ENCODE data around the gene RTBDN. TPM values are rescaled to one million over a fixed set of nuclear protein-coding genes. Genes with fewer than 3 reads are reported as not detected.

The RTBDN gene
- total RNA-seq, 1 donor from 2014 or later = not detected

DNA sequence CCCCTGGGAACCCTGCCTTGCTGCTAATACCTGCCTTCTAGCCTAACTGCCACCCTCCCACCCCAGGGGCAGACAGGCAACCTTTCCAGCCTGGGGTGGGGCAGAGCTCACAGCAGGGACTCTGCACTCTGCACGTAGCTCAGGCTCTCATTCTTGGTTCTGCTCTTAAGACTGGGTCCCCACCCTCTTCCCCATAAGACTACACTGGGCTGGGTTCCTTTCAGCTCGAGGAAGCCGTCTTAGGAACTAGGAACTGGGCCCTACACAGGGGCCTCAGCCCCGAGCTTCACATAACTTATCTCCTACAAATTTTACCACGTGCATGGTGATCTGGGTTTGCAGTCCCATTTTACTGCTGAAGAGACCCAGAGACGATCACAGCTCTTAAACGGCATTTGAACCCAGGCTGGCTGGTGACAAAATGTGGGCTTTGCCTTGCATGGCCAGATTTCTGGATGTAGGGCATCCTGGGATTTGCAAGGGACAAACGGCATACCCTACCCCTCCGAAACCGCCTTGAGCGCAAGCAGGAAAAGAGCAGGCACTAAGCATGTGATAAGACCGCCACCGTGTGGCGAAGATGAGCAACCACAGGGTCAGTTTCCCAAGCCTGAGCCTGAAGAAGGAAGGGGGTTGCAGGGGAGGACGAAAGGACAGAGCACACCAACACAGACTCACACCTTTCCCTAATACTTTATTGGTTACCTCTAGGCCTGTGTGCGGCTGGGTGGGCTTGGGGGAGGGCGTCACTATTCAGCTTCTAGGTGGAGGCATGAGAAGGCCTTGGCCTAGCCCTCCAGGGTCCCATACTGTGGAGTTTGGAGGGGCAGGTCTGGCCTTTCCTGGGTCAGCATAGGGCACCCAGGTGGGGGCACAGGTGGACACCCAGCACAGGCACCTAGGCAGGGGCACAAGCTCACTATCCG, 38.0 kb downstream of the RTBDN start:
- Histone ChIP-seq H3K4me1 (peaks cover 18% of the 10 kb centered on the region), H3K4me3 (peak overlapping the region; percentile 8), H3K27ac (peak overlapping the region; percentile 58), H3K27me3 (no peaks in the 10 kb centered on the region), H3K9me3 (no peaks in the 10 kb centered on the region), H3K36me3 (peaks cover 18% of the 10 kb centered on the region)
- ATAC-seq (peak; percentile 46), DNase-seq (peak; percentile 84)
- TF ChIP-seq, protein P1, sequence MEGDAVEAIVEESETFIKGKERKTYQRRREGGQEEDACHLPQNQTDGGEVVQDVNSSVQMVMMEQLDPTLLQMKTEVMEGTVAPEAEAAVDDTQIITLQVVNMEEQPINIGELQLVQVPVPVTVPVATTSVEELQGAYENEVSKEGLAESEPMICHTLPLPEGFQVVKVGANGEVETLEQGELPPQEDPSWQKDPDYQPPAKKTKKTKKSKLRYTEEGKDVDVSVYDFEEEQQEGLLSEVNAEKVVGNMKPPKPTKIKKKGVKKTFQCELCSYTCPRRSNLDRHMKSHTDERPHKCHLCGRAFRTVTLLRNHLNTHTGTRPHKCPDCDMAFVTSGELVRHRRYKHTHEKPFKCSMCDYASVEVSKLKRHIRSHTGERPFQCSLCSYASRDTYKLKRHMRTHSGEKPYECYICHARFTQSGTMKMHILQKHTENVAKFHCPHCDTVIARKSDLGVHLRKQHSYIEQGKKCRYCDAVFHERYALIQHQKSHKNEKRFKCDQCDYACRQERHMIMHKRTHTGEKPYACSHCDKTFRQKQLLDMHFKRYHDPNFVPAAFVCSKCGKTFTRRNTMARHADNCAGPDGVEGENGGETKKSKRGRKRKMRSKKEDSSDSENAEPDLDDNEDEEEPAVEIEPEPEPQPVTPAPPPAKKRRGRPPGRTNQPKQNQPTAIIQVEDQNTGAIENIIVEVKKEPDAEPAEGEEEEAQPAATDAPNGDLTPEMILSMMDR (IDR thresholded peaks at IDR 0.05) = peak; percentile 92
- intact Hi-C loops (cut with DNase I) = loop anchor here (2.0 kb wide), 1 partner anchor 20 kb away; no protein-coding TSS in a partner anchor

DNA sequence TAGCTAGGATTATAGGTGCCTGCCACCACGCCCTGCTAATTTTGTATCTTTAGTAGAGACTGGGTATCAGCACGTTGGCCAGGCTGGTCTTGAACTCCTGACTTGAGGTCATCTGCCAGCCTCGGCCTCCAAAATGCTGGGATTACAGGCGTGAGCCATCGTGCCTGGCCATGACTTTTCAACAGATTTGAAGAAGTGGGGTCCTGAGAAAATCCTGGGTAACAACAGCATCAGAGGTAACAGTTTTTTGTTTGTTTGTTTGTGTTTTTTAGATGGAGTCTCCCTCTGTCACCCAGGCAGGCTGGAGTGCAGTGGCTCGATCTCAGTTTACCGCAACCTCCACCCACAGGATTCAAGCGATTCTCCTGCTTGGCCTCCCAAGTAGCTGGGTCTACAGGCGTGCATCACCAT, 39.4 kb downstream of the RTBDN start:
- no peaks in the 10 kb centered on the region for H3K9me3 ChIP-seq
- H3K36me3 ChIP-seq = peaks cover 14% of the 10 kb centered on the region
- TF ChIP-seq, protein P1 (IDR thresholded peaks at IDR 0.05) = no peak
- intact Hi-C loops (cut with DNase I) = no loop called here
- H3K4me3 ChIP-seq = no peak overlapping the region
- peaks cover 11% of the 10 kb centered on the region for H3K4me1 ChIP-seq
- no peaks in the 10 kb centered on the region for H3K27me3 ChIP-seq
- DNase-seq = no peak
- H3K27ac ChIP-seq = peak overlapping the region; percentile 100
- ATAC-seq = no peak

DNA sequence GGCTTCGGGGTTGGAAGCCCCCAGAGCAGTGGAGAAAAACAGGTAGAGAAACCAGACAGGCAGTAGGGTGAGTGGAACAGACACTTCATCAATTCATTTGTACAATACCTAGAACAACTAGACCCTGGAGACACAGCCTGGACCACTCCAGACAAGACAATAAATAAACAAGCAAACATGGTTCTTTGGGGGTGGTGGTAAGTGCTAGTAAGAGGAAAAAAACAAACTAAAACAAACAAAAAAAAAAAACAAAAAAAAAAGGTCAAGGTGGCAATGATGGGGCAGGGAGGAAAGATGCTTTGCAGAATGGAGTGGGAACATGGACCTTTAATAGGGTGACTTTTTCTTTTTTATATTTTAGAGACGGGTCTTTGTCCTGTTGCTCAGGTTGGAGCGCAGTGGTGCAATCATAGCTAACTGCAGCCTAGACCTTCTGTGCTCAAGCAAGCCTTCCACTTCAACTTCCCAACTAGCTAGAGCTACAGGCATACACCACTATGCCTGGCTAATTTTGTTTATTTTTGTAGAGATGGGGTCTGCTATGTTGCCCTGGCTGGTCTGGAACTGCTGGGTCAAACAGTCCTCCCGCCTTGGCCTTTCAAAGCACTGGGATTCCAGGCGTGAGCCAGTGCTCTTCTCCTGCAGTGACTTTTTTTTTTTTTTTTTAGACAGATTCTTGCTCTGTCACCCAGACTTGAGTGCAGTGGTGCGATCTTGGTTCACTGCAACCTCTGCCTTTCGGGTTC, 40.0 kb downstream of the RTBDN start:
- intact Hi-C loops (cut with DNase I) = no loop called here
- DNase-seq = no peak

DNA sequence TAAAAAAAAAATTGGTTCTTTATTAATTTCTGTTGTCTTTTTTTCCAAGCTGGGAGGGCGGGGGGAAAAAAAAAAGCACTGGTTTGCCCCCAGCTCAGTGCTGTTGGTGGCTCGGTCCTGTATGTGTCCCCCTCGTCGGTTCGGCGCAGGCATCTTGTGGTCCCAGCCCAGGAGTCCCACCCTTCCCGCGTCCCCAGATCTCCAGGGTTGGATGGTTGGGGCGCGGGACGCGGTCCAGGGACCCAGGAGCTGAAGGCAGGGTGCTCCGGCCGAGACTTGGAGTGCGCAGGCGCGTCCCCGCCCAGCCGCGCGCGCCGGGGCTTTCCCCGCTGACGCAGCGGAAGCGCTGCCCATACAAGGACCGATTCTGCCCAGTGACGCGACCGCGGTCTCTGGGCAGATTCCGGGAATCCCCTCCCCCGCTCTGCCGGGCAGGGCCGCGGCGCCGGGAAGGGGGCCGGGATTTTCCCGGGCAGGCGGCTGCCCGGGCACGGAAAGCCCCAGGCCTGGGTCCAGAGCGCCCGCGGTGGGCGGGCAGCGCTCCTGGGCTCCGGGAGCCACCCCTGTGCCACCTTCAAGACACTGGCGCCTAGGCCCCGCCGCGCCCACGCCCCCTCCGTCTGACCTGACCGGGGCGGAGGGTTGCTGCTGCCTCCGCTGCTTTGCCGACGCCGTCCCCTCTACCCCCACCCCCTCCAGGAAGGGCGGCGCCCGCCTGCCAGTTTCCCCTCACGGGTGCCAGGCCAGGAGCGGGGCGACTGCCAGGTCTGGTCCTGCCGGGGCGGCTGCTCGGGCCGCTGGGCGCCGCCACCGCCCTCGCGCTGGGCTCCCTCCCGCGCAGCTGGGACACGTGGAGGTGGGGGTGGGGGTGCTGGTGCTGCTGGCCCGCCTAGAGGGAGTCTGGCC, 40.8 kb downstream of the RTBDN start:
- ATAC-seq (peak; percentile 55), DNase-seq (peak; percentile 98)
- Histone ChIP-seq H3K27me3 (no peaks in the 10 kb centered on the region), H3K4me3 (peak overlapping the region; percentile 88), H3K27ac (peak overlapping the region; percentile 100), H3K4me1 (peaks cover 20% of the 10 kb centered on the region), H3K9me3 (no peaks in the 10 kb centered on the region), H3K36me3 (peaks cover 2% of the 10 kb centered on the region)
- intact Hi-C loops (cut with DNase I) = no loop called here
- TF ChIP-seq, protein P1 (IDR thresholded peaks at IDR 0.05) = no peak

More for the DNA sequence above, 40.0 kb downstream of the RTBDN start:
- H3K4me3 ChIP-seq = peak overlapping the region; percentile 88
- TF ChIP-seq, protein P1 (IDR thresholded peaks at IDR 0.05) = no peak
- peaks cover 10% of the 10 kb centered on the region for H3K36me3 ChIP-seq
- ATAC-seq = no peak
- H3K9me3 ChIP-seq = no peaks in the 10 kb centered on the region
- peak overlapping the region; percentile 100 for H3K27ac ChIP-seq
- H3K27me3 ChIP-seq = no peaks in the 10 kb centered on the region
- H3K4me1 ChIP-seq = peaks cover 12% of the 10 kb centered on the region

DNA sequence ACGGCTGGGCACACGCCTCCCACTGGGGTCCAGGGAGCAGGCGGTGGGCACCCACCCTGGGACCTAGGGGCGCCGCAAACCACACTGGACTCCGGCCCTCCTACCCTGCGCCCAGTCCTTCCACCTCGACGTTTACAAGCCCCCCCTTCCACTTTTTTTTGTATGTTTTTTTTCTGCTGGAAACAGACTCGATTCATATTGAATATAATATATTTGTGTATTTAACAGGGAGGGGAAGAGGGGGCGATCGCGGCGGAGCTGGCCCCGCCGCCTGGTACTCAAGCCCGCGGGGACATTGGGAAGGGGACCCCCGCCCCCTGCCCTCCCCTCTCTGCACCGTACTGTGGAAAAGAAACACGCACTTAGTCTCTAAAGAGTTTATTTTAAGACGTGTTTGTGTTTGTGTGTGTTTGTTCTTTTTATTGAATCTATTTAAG, 41.5 kb downstream of the RTBDN start:
- intact Hi-C loops (cut with DNase I) = no loop called here
- no peaks in the 10 kb centered on the region for H3K36me3 ChIP-seq
- no peaks in the 10 kb centered on the region for H3K27me3 ChIP-seq
- TF ChIP-seq, protein P1 (IDR thresholded peaks at IDR 0.05) = no peak
- no peaks in the 10 kb centered on the region for H3K9me3 ChIP-seq
- H3K4me3 ChIP-seq = peak overlapping the region; percentile 88
- DNase-seq (no peak), ATAC-seq (no peak)
- H3K4me1 ChIP-seq = peaks cover 27% of the 10 kb centered on the region
- H3K27ac ChIP-seq = peak overlapping the region; percentile 100
